ENCODE data around the gene ZNF532. TPM values are rescaled to one million over a fixed set of nuclear protein-coding genes. Genes with fewer than 3 reads are reported as not detected.

The ZNF532 gene
- total and polyA plus RNA-seq, 2 of the 13 experiments (the other 11 are each of a cell fraction or from before 2014, with no cell fraction given), result not detected

- WGBS (ENCODE audit: low lambda C conversion rate), result 44% methylated on average over 17 of the region's 17 CpGs
- Histone ChIP-seq H3K27me3 (ENCODE audit: control insufficient read depth in 1 of 2, insufficient read depth in 2 of 2, low read length in 2 of 2) (peaks cover 0 to 20% of the 10 kb centered on the region in 2 experiments; a peak in 3 of 5 replicates), H3K9me3 (ENCODE audit: low read length) (no peaks in the 10 kb centered on the region), H4K20me1 (ENCODE audit: insufficient read depth, low read length) (no peaks in the 10 kb centered on the region), H3K4me1 (ENCODE audit: insufficient read depth, low read length) (no peaks in the 10 kb centered on the region), H3K4me3 (replicated peaks in 1 of 3; ENCODE audit: insufficient read depth in 1 of 3, low read depth in 2 of 3, low read length in 3 of 3) (no peak overlapping the region), H3K9ac (ENCODE audit: insufficient read depth, low read depth, low read length) (no peak overlapping the region), H2AFZ (ENCODE audit: low read length) (no peak overlapping the region), H3K79me2 (ENCODE audit: insufficient read depth, low read length) (no peaks in the 10 kb centered on the region), H3K27ac (ENCODE audit: extremely low read length, insufficient read depth, low read length) (no peak overlapping the region), H3K4me2 (ENCODE audit: low read depth, low read length) (no peak overlapping the region), H3K36me3 (replicated peaks in 1 of 2; ENCODE audit: control insufficient read depth in 1 of 2, insufficient read depth in 2 of 2, low read length in 2 of 2) (no peaks in the 10 kb centered on the region)
- DNase-seq (ENCODE audit: low spot score) (no peak), FAIRE-seq (no peak), ATAC-seq (no peak)
- intact Hi-C loops (cut with micrococcal nuclease; ENCODE audit: unreplicated experiment) (no loop called here), in situ Hi-C loops (cut with HindIII; ENCODE audit: extremely low pct_ligation_motif_present, low pct_unique_long_range_greater_than_20kb) (no loop called here)
- ChIA-PET POLR2A (no interaction called here), CTCF (ENCODE audit: low intra/inter-chr PET ratio, low total read pairs) (no interaction called here)
- no TSS peak for BruUV-seq (replicated peaks)
- TF ChIP-seq HCFC1 (IDR thresholded peaks at IDR 0.05; ENCODE audit: low read depth, low read length), result no peak
Observed at GRCh38 chr18:58845928-58846724, 18.6 kb upstream of the ZNF532 start.

- CTCF ChIA-PET (ENCODE audit: low intra/inter-chr PET ratio, low total read pairs), result no interaction called here
- DNase-seq (ENCODE audit: low spot score), result no peak
- in situ Hi-C loops (cut with HindIII; ENCODE audit: extremely low pct_ligation_motif_present, low pct_unique_long_range_greater_than_20kb), result no loop called here
- no peaks in the 10 kb centered on the region for H3K79me2 ChIP-seq (ENCODE audit: insufficient read depth, low read length)
- no peak overlapping the region for H3K4me2 ChIP-seq (ENCODE audit: low read depth, low read length)
- no peaks in the 10 kb centered on the region for H3K36me3 ChIP-seq (replicated peaks in 1 of 2; ENCODE audit: control insufficient read depth in 1 of 2, insufficient read depth in 2 of 2, low read length in 2 of 2)
- H3K4me1 ChIP-seq (ENCODE audit: insufficient read depth, low read length), result no peaks in the 10 kb centered on the region
- intact Hi-C loops (cut with micrococcal nuclease; ENCODE audit: unreplicated experiment), result no loop called here
- POLR2A ChIA-PET, result no interaction called here
- H2AFZ ChIP-seq (ENCODE audit: low read length), result no peak overlapping the region
- no TSS peak for BruUV-seq (replicated peaks)
- no peaks in the 10 kb centered on the region for H4K20me1 ChIP-seq (ENCODE audit: insufficient read depth, low read length)
- no peak overlapping the region for H3K9ac ChIP-seq (ENCODE audit: insufficient read depth, low read depth, low read length)
- no peak for ATAC-seq
- H3K9me3 ChIP-seq (ENCODE audit: low read length), result no peaks in the 10 kb centered on the region
- peaks cover 0 to 20% of the 10 kb centered on the region in 2 experiments; a peak in 3 of 5 replicates for H3K27me3 ChIP-seq (ENCODE audit: control insufficient read depth in 1 of 2, insufficient read depth in 2 of 2, low read length in 2 of 2)
- FAIRE-seq, result no peak
- WGBS (ENCODE audit: low lambda C conversion rate), result 73% methylated on average over 25 of the region's 29 CpGs
- no peak overlapping the region for H3K4me3 ChIP-seq (replicated peaks in 1 of 3; ENCODE audit: insufficient read depth in 1 of 3, low read depth in 2 of 3, low read length in 3 of 3)
- no peak overlapping the region for H3K27ac ChIP-seq (ENCODE audit: extremely low read length, insufficient read depth, low read length)
- TF ChIP-seq JUN (CRISPR knock-in tag; IDR thresholded peaks at IDR 0.05) (no peak), RBM39 (IDR thresholded peaks at IDR 0.05; ENCODE audit: low read depth, low read length, poor library complexity, severe bottlenecking) (no peak), GATAD1 (CRISPR knock-in tag; IDR thresholded peaks at IDR 0.05) (no peak), YY1 (IDR thresholded peaks at IDR 0.05; ENCODE audit: insufficient read depth, insufficient replicate concordance, low read depth, low read length) (no peak), ZFP82 (CRISPR knock-in tag; IDR thresholded peaks at IDR 0.05; ENCODE audit: borderline replicate concordance) (no peak), E2F2 (CRISPR knock-in tag; IDR thresholded peaks at IDR 0.05; ENCODE audit: borderline replicate concordance) (no peak), RFX5 (IDR thresholded peaks at IDR 0.05; ENCODE audit: low read depth, low read length) (no peak), MIER2 (CRISPR knock-in tag; IDR thresholded peaks at IDR 0.05) (no peak), PHB2 (IDR thresholded peaks at IDR 0.05; ENCODE audit: partially characterized antibody) (no peak), HES4 (CRISPR knock-in tag; IDR thresholded peaks at IDR 0.05; ENCODE audit: borderline replicate concordance) (no peak), RORA (CRISPR knock-in tag; IDR thresholded peaks at IDR 0.05) (no peak), ZNF34 (CRISPR knock-in tag; IDR thresholded peaks at IDR 0.05; ENCODE audit: borderline replicate concordance) (no peak), FOXA1 (IDR thresholded peaks at IDR 0.05) (no peak), FOXA1 (CRISPR knock-in tag; IDR thresholded peaks at IDR 0.05) (no peak), TCF7L2 (IDR thresholded peaks at IDR 0.05; ENCODE audit: low read depth, low read length) (no peak), KDM5A (IDR thresholded peaks at IDR 0.05; ENCODE audit: borderline replicate concordance, low read length) (no peak), SIN3A (IDR thresholded peaks at IDR 0.05; ENCODE audit: borderline replicate concordance, low read depth, low read length) (no peak)
Observed at GRCh38 chr18:58847383-58848071, 17.1 kb upstream of the ZNF532 start.
